Gastrocnemius medialis (tissue), 4 donors: ENCODE data around the gene ZNF43.

ENCODE experiments used
- CTCF ChIP-seq, 5 experiments: fragments of 450-650 bp in 3 of 5; fragments of 200-600 bp in 2 of 5; sonication (generic) in 2 of 5; IDR thresholded peaks in 4 of 5; conservative IDR thresholded peaks in 1 of 5; 1 replicate in 4 of 5; 2 replicates in 1 of 5; pipeline ENCODE4 v1.5.1; 2016 to 2019; ENCODE audit warnings: antibody characterized with exemption in 5 of 5, mild to moderate bottlenecking in 3 of 5, moderate library complexity in 3 of 5
- POLR2A ChIP-seq, 2 donors: fragments of 450-650 bp; IDR thresholded peaks; one replicate each; pipeline ENCODE4 v1.6.1; 2017; ENCODE audit warnings: antibody characterized with exemption in 2 of 2, mild to moderate bottlenecking in 2 of 2, moderate library complexity in 2 of 2

GRCh38 chr19:21841081-21841480, 5.1 kb upstream of the ZNF43 start:
- TF ChIP-seq CTCF (IDR thresholded peaks at IDR 0.05 in 4 of 5, conservative IDR thresholded peaks at IDR 0.05 in 1 of 5), result no peak
- TF ChIP-seq POLR2A (IDR thresholded peaks at IDR 0.05), result no peak
